Tibial artery (tissue), 4 donors: ENCODE data around the gene LAG3.

Experiments used
- DNase-seq, 2 donors: peaks; one replicate each; pipeline ENCODE4 v3.0.0-alpha.2; 2019
- H3K27ac ChIP-seq, 2 donors: fragments of 200-600 bp; sonication (generic) in 1 of 2; 1 replicate in 1 of 2; 2 replicates in 1 of 2; pipeline ENCODE4 v1.5.1; 2018 to 2019; ENCODE audit warnings: mild to moderate bottlenecking in 1 of 2
- H3K27me3 ChIP-seq, 2 donors: fragments of 200-600 bp; sonication (generic) in 1 of 2; one replicate each; pipeline versions ENCODE4 v1.5.1 to v1.6.0; 2016 to 2019
- H3K36me3 ChIP-seq, 3 donors: fragments of 200-600 bp; sonication (generic) in 2 of 3; one replicate each; pipeline ENCODE4 v1.5.1; 2016 to 2019; ENCODE audit warnings: mild to moderate bottlenecking in 2 of 3
- H3K4me1 ChIP-seq, 4 donors: fragments of 200-600 bp; sonication (generic) in 2 of 4; 1 replicate in 3 of 4; 2 replicates in 1 of 4; pipeline ENCODE4 v1.5.1; 2016 to 2019
- H3K4me3 ChIP-seq, 2 donors: fragments of 200-600 bp; sonication (generic) in 1 of 2; 1 replicate in 1 of 2; 2 replicates in 1 of 2; pipeline ENCODE4 v1.5.1; 2018 to 2019; ENCODE audit warnings: mild to moderate bottlenecking in 2 of 2
- H3K9me3 ChIP-seq, 3 donors: fragments of 200-600 bp; sonication (generic) in 1 of 3; one replicate each; pipeline ENCODE4 v1.5.1; 2016 to 2019
- CTCF ChIP-seq, 2 experiments: fragments of 200-600 bp in 1 of 2; fragments of 450-650 bp in 1 of 2; IDR thresholded peaks; one replicate each; pipeline ENCODE4 v1.5.1; 2017 to 2019; ENCODE audit warnings: antibody characterized with exemption in 2 of 2, mild to moderate bottlenecking in 1 of 2, moderate library complexity in 1 of 2
- intact Hi-C: fragments of 100-400 bp; cut with DNase I; formaldehyde crosslinking; loops from one replicate; pipeline ENCODE4 v1.15.0; 2023; ENCODE audit warnings: low total_unique reads

The LAG3 gene

DNA sequence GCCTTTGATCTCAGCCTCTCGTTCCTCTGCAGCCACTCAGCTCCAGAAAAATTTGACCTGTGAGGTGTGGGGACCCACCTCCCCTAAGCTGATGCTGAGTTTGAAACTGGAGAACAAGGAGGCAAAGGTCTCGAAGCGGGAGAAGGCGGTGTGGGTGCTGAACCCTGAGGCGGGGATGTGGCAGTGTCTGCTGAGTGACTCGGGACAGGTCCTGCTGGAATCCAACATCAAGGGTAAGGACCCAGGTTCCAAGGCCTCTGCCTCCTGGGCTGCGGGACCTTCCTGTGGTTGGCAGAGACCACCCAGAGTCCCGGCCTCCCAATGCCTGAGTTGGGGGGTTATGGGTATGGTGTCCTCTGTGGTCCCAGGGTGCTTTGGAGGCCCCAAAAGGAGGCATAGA, 44.8 kb downstream of the LAG3 start:
- H3K27ac ChIP-seq, result no peak overlapping the region
- H3K27me3 ChIP-seq, result peaks cover 0 to 47% of the 10 kb centered on the region in 2 donors
- DNase-seq, result no peak
- no peak for TF ChIP-seq CTCF (IDR thresholded peaks at IDR 0.05)
- intact Hi-C loops, result no loop called here
- H3K4me3 ChIP-seq, result no peak overlapping the region
- H3K36me3 ChIP-seq, result no peaks in the 10 kb centered on the region
- no peaks in the 10 kb centered on the region for H3K9me3 ChIP-seq
- H3K4me1 ChIP-seq, result peaks cover 0 to 10% (median 10%) of the 10 kb centered on the region in 4 donors

GRCh38 chr12:6817662-6818157, 45.4 kb downstream of the LAG3 start:
- Histone ChIP-seq H3K4me3 (no peak overlapping the region), H3K36me3 (no peaks in the 10 kb centered on the region), H3K27ac (no peak overlapping the region), H3K4me1 (peaks cover 0 to 14% (median 12%) of the 10 kb centered on the region in 4 donors), H3K9me3 (no peaks in the 10 kb centered on the region), H3K27me3 (peaks cover 0 to 54% of the 10 kb centered on the region in 2 donors)
- DNase-seq, result no peak
- intact Hi-C loops, result no loop called here
- TF ChIP-seq CTCF (IDR thresholded peaks at IDR 0.05), result no peak

GRCh38 chr12:6818222-6818621, 45.9 kb downstream of the LAG3 start:
- intact Hi-C loops, result no loop called here
- peaks cover 0 to 14% (median 12%) of the 10 kb centered on the region in 4 donors for H3K4me1 ChIP-seq
- H3K27me3 ChIP-seq, result peaks cover 0 to 59% of the 10 kb centered on the region in 2 donors
- no peak for DNase-seq
- H3K4me3 ChIP-seq, result no peak overlapping the region
- TF ChIP-seq CTCF (IDR thresholded peaks at IDR 0.05), result no peak
- H3K27ac ChIP-seq, result no peak overlapping the region
- no peaks in the 10 kb centered on the region for H3K36me3 ChIP-seq
- no peaks in the 10 kb centered on the region for H3K9me3 ChIP-seq

- DNase-seq, result no peak
- Histone ChIP-seq H3K4me1 (peaks cover 0 to 14% (median 12%) of the 10 kb centered on the region in 4 donors), H3K4me3 (no peak overlapping the region), H3K27me3 (peaks cover 0 to 63% of the 10 kb centered on the region in 2 donors), H3K9me3 (no peaks in the 10 kb centered on the region), H3K27ac (no peak overlapping the region), H3K36me3 (no peaks in the 10 kb centered on the region)
- intact Hi-C loops, result no loop called here
- no peak for TF ChIP-seq CTCF (IDR thresholded peaks at IDR 0.05)
Observed at GRCh38 chr12:6818645-6819044, 46.3 kb downstream of the LAG3 start.

GRCh38 chr12:6819106-6820030, 47.0 kb downstream of the LAG3 start:
- peaks cover 0 to 14% (median 12%) of the 10 kb centered on the region in 4 donors for H3K4me1 ChIP-seq
- no peaks in the 10 kb centered on the region for H3K9me3 ChIP-seq
- peaks cover 0 to 69% of the 10 kb centered on the region in 2 donors for H3K27me3 ChIP-seq
- intact Hi-C loops, result no loop called here
- DNase-seq, result no peak
- no peak overlapping the region for H3K27ac ChIP-seq
- H3K4me3 ChIP-seq, result no peak overlapping the region
- H3K36me3 ChIP-seq, result no peaks in the 10 kb centered on the region
- TF ChIP-seq CTCF (IDR thresholded peaks at IDR 0.05), result no peak
